HEK293 (cell line): ENCODE measurements around the gene RARRES2.

Experiments used
- CTCF ChIP-seq: fragments of 450-650 bp; formaldehyde crosslinking; IDR thresholded peaks from 2 replicates; pipeline ENCODE4 v1.5.1; 2016; ENCODE audit warnings: missing biosample characterization, missing genetic modification characterization
- ZBTB17 ChIP-seq: fragments of 450-650 bp; formaldehyde crosslinking; IDR thresholded peaks from 2 replicates; pipeline ENCODE4 v1.5.1; 2016; ENCODE audit warnings: missing biosample characterization, missing genetic modification characterization
- ZNF121 ChIP-seq: fragments of 450-650 bp; formaldehyde crosslinking; IDR thresholded peaks from 2 replicates; pipeline ENCODE4 v1.5.1; 2016; ENCODE audit warnings: missing biosample characterization, missing genetic modification characterization
- ZNF274 ChIP-seq, 2 experiments: fragments of 200-500 bp in 1 of 2; fragments of 450-650 bp in 1 of 2; sonication (Bioruptor generic) in 1 of 2; formaldehyde crosslinking in 1 of 2; IDR thresholded peaks; 2 replicates each; pipeline versions ENCODE4 v1.5.1 to v1.6.1; 2014 to 2016; ENCODE audit warnings: borderline replicate concordance in 1 of 2, inconsistent platforms in 1 of 2, low read length in 1 of 2, missing biosample characterization in 1 of 2, missing genetic modification characterization in 1 of 2
- ZNF426 ChIP-seq: fragments of 450-650 bp; formaldehyde crosslinking; IDR thresholded peaks from 2 replicates; pipeline ENCODE4 v1.5.1; 2017; ENCODE audit warnings: missing biosample characterization, missing genetic modification characterization, mild to moderate bottlenecking, inconsistent platforms, moderate library complexity
- ZNF658 ChIP-seq: fragments of 450-650 bp; formaldehyde crosslinking; IDR thresholded peaks from 2 replicates; pipeline ENCODE4; 2016; ENCODE audit warnings: missing biosample characterization, missing genetic modification characterization
- ZNF660 ChIP-seq: fragments of 450-650 bp; IDR thresholded peaks from 2 replicates; pipeline ENCODE4 v1.5.1; 2018; ENCODE audit warnings: missing biosample characterization, mild to moderate bottlenecking, missing genetic modification characterization

GRCh38 chr7:150361807-150362621 lies 20.6 kb upstream of the RARRES2 start:
- no peak for TF ChIP-seq ZNF658 (tag by site-specific recombination)
- TF ChIP-seq ZNF660 (tag by site-specific recombination) = no peak
- TF ChIP-seq ZNF121 (tag by site-specific recombination) = no peak
- no peak for TF ChIP-seq ZBTB17 (tag by site-specific recombination)
- no peak for TF ChIP-seq ZNF274 (IDR thresholded peaks at IDR 0.05; ENCODE audit: low read length)
- no peak for TF ChIP-seq ZNF274 (tag by site-specific recombination; IDR thresholded peaks at IDR 0.05; ENCODE audit: borderline replicate concordance)
- TF ChIP-seq CTCF (tag by site-specific recombination) = no peak
- no peak for TF ChIP-seq ZNF426 (tag by site-specific recombination)
